HT1080 (cell line): Measurements from ENCODE around the gene NAIF1. TPM values are rescaled to one million over a fixed set of nuclear protein-coding genes. Genes with fewer than 3 reads are reported as not detected.
A peak's percentile ranks its signal among the peaks of the same experiment; 100 is the strongest.
"Not testable (repeated sequence)": the region's sequence is repeated elsewhere in the genome, so short reads cannot be mapped to it uniquely, and the experiment has no call there.

Experiments
- DNase-seq: peaks from one replicate; pipeline ENCODE4 v3.0.0-alpha.2; 2015; ENCODE audit warnings: low read depth
- total RNA-seq: library from RNA; depleted of rRNA; stranded (reverse); fragments of >200 nt; shearing (Covaris generic); gene quantifications from 2 replicates; pipeline ENCODE4 v1.2.3, GENCODE V29; 2014; rRNA removed

Gene NAIF1
- total RNA-seq, 1 experiment from 2014 or later, result 21.2 TPM

DNA sequence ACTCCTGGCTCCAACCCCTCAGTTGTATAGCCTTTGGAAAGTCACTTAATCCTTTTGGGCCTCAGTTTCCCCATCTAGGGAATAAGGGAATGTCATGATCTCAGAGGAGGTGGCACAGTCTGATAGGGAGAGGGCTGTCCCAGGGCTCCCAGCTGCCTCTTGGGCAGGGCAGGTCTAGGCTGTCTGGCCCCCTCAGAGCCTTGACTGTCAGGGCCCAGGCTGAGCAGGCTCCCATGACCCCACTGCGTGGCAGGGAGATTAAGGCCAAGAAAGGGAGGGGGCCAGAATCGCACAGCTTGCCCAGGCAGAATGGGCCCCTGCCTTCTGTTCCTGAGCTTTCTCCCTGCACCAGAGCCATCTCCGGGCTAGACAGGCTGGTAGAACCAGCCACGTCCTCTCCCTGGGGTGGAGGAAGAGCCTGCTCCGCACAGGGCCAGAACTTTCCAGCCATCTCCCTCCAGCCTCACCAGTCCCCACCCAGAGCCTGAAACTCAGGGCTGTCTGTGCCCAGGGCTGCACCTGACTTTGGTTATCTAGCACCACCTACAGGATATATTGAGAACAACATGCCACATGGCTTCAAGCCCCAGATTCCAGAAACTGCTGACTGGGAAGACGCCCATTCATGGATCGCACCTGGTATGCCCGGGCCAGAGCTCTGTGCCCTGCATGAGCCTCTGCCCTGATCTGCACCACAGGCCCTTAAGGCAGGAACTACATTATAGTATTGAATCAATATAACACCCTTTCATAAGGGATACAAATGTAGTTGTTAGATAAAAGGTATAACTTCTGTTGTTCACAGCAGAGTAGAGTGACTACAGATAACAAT lies 32.1 kb downstream of the NAIF1 start:
- peak; percentile 82 for DNase-seq

DNA sequence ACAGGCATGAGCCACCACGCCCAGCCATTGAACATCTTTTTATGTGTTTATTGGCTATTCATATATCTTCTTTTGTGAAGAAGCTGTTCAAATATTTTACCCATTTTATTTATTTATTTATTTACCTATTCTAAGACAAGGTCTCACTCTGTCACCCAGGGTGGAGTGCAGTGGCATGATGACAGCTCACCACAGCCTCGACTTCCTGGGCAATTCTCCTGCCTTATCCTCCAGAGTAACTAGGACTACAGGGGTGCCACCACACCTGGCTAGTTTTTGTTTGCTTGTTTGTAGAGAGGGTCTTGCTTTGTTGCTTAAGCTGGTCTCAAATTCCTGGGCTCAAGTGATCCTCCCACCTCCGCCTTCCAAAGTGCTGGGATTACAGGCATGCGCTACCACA lies 33.5 kb downstream of the NAIF1 start:
- DNase-seq, result no peak

DNA sequence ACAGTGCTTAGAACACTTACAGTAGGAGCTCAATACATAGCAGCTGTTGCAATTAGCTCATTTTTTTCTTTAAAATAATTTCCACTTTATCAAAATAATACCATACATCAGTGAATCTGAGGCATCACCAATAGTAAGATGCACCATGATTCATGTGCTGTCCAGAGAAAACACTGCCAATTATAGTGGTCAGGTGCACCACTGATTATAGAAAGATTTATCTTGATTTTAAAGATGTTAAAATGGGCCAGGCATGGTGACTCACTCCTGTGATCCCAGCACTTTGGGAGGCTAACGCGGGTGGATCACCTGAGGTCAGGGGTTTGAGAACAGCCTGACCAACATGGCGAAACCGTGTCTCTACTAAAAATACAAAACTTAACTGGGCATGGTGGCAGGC lies 39.4 kb downstream of the NAIF1 start:
- no peak for DNase-seq

DNA sequence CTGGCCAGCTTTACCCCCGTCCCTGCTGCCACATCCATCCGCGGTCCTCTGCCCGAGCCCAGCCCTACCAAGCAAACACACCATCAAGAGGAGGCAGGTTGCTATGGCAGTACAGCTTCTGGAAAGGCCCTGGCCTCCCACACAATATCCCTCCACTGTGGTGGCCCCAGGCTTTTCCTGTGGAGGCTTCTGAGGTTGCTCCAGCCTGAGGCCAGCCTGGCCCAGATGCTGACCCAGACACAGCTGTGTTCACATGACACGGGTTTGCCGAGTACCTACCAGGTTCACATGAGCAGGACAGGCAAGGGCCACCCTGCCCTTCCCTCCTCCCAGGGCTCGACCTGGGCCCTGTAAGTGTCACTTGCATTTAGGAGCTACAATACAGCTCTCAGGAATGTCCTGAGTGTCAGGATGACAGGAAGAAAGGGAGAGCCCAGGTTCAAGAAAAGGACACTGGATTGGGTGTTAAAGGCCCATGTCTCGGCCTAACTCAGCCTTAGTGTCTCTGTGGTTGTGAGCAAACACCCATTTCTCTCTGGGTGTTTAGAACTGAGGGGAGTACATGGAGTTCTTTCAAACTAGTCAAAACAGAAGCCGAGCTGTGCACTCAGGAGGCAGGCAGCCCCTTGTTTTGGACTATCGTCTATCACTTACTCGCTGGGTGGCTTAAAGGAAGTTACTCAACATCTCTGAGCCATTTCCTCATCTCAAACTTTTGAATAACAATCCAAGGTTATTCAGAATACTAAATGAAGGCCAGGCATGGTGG lies 40.2 kb downstream of the NAIF1 start:
- no peak for DNase-seq

DNA sequence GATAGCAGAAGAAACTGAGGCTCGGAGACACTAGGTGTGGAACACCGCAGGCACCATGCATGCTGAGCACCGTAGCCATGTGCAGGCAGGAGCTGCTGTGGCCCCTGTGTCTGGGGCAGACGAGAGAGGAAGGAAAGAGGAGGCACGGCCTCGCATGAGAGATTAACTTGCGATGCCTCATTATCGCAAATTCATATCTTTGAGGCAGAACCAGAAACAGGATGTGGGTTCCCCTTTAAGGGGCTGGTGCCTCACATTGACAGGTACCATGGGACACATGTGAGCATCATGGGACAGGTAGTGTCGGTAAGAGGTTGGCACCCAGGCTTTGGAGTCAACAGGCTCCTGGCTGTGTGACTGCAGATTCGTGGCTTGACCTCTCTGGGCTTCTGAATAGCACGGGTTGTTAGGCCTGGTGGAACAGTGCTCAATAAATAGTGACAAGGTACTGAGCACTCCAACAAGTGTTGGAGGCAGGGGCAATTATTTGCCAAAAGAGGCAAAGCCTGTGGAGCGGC lies 40.8 kb downstream of the NAIF1 start:
- DNase-seq, result no peak

DNA sequence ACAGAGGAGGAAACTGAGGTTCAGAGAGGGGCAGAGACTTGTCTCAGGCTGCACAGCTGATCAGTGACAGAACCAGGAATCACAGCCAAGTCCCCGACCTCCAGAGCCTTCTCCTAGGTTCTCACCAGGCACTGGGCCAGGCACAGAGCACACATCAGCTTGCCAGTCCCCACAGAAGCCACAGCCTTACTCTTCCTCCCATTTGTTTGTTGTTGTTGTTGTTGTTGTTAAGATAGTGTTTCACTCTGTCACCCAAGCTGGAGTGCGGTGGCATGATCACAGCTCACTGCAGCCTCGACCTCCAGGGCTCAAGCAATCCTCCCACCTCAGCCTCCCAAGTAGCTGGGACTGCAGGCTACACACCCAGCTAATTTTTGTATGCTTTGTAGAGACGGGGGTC lies 41.4 kb downstream of the NAIF1 start:
- no peak for DNase-seq

DNA sequence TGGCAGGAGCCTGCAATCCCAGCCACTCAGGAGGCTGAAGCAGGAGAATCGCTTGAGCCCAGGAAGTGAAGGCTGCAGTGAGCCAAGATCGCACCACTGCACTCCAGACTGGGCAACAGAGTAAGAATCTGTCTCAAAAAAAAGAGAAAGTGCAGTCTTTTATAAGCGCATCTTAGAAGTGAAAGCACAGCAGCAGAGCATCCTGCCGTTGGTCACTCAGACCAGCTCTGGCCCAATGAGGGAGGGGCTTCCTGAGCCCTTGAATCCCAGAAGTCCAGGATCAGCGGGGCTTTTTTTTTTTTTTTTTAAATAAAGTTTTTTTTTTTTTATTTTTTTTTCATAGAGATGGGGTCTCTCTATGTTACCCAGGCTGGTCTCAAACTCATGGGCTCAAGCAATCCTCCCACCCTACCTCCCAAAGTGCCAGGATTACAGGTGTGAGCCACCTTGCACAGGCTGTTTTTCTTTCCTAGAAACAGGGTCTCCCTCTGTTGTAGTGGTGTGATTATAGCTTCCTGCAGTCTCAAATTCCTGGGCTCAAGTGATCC lies 42.3 kb downstream of the NAIF1 start:
- DNase-seq, result no peak

DNA sequence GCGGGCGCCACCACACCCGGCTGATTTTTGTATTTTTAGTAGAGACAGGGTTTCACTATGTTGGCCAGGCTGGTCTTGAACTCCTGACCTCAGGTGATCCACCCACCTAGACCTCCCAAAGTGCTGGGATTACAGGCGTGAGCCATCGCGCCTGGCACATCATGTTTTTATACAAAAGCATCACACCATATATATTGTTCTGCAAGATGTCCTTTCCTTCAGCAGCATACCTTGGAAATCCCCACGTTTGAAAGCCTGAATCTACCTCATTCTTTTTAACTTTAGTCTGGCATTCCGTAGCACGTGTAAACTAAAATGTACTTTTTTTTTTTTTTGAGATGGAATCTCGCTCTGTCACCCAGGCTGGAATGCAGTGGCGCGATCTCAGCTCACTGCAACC lies 43.4 kb downstream of the NAIF1 start:
- DNase-seq, result not testable (repeated sequence)

DNA sequence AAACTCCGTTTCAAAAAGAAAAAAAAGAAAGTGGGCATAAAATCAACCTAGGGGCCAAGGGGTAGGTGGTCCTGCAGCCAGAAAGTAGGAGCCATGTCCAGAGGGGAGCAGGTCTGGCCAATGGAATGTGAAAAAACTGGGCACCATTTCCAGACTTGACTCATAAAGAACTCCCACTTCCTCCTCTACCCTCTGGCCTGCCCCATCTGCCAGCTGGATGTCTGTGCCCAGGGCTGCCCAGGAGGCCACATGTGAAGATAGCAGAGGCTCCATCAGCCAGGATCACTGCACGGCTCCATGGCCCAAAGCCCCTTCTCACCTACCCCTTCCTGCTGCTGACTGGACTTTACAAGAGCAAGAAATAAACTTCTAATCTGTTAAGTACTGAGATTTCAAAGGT lies 44.2 kb downstream of the NAIF1 start:
- DNase-seq, result peak; percentile 64

DNA sequence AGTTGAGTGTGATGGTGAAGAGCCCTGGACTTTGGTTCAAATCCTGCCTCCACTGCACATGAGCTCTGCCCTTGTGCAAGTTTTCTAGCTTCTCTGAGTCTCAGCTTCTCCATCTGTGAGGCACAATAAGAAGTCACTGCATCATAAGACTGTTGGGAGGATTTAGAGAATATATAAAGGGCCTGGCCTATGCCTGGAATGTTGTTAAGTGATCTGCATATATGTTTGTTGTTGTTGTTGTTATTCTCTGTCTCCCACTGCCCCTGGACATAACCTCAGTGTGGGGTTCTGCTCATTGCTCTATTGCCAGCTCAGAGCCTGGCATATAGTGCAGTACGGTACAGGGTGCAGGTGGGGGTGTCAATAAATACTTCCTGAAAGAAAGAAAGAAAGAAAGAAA lies 46.0 kb downstream of the NAIF1 start:
- DNase-seq, result no peak

DNA sequence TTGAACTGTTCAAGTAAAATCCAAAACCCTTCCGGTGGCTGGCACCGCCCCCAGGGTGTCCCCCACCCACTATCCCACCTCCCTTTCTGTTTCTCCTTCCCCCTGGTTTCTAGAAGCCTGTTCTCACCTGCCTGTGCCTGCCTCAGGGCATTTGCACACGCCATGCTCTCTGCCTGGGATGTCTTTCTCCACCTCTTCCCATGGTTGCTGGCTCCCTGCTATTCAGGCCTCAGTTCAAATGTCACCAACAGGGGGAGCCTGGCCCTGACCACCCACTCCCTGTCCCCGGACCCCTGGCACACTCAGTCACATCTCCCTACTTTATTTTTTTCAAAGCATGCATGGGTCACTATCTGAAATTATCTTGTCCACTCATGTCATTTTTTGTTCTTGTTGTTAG lies 46.4 kb downstream of the NAIF1 start:
- DNase-seq, result no peak

DNA sequence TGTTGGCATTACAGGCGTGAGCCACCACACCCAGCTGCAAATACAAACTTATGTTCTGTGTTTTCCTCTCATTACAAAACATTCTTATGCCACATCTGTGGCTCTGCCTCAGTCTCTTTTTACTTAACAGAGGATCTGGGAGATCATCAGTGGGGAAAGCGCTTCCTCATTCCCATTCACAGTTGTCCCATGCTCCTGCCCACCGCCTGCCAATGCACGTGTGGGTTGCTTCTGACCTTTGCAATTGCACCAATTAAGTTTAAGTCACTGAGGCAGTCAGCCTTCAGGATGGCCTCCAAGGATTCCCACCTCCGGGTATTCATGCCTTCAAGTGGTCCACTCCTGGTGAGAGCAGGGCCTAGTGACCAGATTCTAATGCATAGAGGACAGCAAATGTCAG lies 51.4 kb downstream of the NAIF1 start:
- no peak for DNase-seq

Other genes starting within 250 kb of the NAIF1 start
- gene ENG, start 212.7 kb downstream of the NAIF1 start, total RNA-seq, result 23.0 and 34.1 TPM in 2 replicates
- 47.0 and 59.7 TPM in 2 replicates for gene AK1, start 189.6 kb downstream of the NAIF1 start, total RNA-seq
- 37.4 and 38.9 TPM in 2 replicates for gene ST6GALNAC6, start 167.7 kb downstream of the NAIF1 start, total RNA-seq
- gene ST6GALNAC4, start 150.3 kb downstream of the NAIF1 start, total RNA-seq, result 35.3 and 43.4 TPM in 2 replicates
- 0.73 and 0.98 TPM in 2 replicates for gene PIP5KL1, start 136.5 kb downstream of the NAIF1 start, total RNA-seq
- 92.5 and 128 TPM in 2 replicates for gene DPM2, start 129.5 kb downstream of the NAIF1 start, total RNA-seq
- gene EEIG1, start 86.3 kb downstream of the NAIF1 start, total RNA-seq, result 3.4 and 6.8 TPM in 2 replicates
- 14.4 and 15.1 TPM in 2 replicates for gene SLC25A25, start 912 bp upstream of the NAIF1 start, total RNA-seq
- gene PTGES2, start 60.4 kb upstream of the NAIF1 start, total RNA-seq, result 182 and 203 TPM in 2 replicates
- gene LCN2, start 82.1 kb upstream of the NAIF1 start, total RNA-seq, result not detected in 2 replicates
- gene BBLN, start 92.9 kb upstream of the NAIF1 start, total RNA-seq, result 79.8 and 119 TPM in 2 replicates
- 54.7 and 82.9 TPM in 2 replicates for gene CIZ1, start 124.3 kb upstream of the NAIF1 start, total RNA-seq
- gene DNM1, start 136.1 kb upstream of the NAIF1 start, total RNA-seq, result 12.9 and 18.9 TPM in 2 replicates
- gene GOLGA2, start 208.7 kb upstream of the NAIF1 start, total RNA-seq, result 38.3 and 40.7 TPM in 2 replicates
- 51.9 and 52.7 TPM in 2 replicates for gene SWI5, start 209.0 kb upstream of the NAIF1 start, total RNA-seq